ENCODE data around the gene HSPA12A. TPM values are rescaled to one million over a fixed set of nuclear protein-coding genes. Genes with fewer than 3 reads are reported as not detected.

HSPA12A gene
- total RNA-seq, 1 donor = 10.9 TPM

DNA sequence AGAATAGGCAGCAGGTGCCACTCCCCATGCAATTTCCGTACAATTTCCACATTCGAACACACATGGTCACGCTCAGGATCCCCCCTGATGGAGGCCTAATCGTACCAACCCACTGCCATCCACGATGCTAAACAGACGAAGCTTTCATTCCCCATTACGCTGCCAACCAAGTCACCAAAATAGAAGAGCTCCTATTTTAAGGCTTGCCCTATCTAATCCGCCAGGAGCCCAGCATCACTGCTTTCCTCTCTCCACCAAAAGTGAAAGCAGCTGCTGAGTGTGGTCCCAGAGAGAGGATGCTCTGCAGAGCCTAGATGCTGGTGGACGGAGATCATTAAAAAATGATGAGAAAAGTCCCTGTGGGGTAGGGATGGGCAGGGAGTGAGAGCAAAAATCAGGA lies 43.3 kb downstream of the HSPA12A start:
- Histone ChIP-seq H4K20me1 (ENCODE audit: insufficient read depth, low read length) (no peaks in the 10 kb centered on the region), H2AFZ (ENCODE audit: low read length) (no peak overlapping the region), H3K4me1 (ENCODE audit: insufficient read depth, low read length) (no peaks in the 10 kb centered on the region), H3K9me3 (ENCODE audit: low read depth, low read length) (no peaks in the 10 kb centered on the region), H3K27me3 (ENCODE audit: insufficient read depth, low read length) (no peaks in the 10 kb centered on the region), H3K36me3 (ENCODE audit: insufficient read depth, low read length) (peaks cover 10% of the 10 kb centered on the region), H3K79me2 (ENCODE audit: insufficient read depth, low read length) (no peaks in the 10 kb centered on the region), H3K4me2 (ENCODE audit: insufficient read depth, low read length) (no peak overlapping the region), H3K27ac (ENCODE audit: low read depth, low read length) (no peak overlapping the region), H3K4me3 (ENCODE audit: insufficient read depth, low read length) (no peak overlapping the region)
- no peak for DNase-seq (ENCODE audit: insufficient read length, low spot score, missing footprints)
- TF ChIP-seq, protein P1, sequence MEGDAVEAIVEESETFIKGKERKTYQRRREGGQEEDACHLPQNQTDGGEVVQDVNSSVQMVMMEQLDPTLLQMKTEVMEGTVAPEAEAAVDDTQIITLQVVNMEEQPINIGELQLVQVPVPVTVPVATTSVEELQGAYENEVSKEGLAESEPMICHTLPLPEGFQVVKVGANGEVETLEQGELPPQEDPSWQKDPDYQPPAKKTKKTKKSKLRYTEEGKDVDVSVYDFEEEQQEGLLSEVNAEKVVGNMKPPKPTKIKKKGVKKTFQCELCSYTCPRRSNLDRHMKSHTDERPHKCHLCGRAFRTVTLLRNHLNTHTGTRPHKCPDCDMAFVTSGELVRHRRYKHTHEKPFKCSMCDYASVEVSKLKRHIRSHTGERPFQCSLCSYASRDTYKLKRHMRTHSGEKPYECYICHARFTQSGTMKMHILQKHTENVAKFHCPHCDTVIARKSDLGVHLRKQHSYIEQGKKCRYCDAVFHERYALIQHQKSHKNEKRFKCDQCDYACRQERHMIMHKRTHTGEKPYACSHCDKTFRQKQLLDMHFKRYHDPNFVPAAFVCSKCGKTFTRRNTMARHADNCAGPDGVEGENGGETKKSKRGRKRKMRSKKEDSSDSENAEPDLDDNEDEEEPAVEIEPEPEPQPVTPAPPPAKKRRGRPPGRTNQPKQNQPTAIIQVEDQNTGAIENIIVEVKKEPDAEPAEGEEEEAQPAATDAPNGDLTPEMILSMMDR (IDR thresholded peaks at IDR 0.05; ENCODE audit: extremely low read depth, low read depth, low read length) = no peak

DNA sequence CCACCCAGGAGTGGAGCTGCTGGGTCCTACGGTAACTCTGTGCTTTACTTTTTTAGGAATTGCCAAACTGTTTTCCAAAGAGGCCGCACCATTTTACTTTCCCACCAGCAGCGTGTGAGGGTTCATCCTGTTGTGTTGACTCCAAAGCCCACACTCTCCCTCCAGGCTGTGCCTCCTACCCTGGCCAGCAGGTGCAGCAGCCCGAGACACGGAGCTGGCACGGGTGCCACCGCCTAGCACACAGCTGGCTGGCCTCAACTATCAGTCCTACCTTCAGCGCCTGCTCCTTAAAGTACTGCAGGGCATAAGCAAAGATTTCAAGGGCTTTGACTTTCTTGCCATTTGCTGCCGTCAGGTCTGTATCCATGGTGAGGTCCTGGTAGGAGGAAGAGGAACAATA lies 44.0 kb downstream of the HSPA12A start:
- Histone ChIP-seq H3K79me2 (ENCODE audit: insufficient read depth, low read length) (no peaks in the 10 kb centered on the region), H2AFZ (ENCODE audit: low read length) (no peak overlapping the region), H3K4me1 (ENCODE audit: insufficient read depth, low read length) (no peaks in the 10 kb centered on the region), H3K36me3 (ENCODE audit: insufficient read depth, low read length) (peaks cover 12% of the 10 kb centered on the region), H4K20me1 (ENCODE audit: insufficient read depth, low read length) (no peaks in the 10 kb centered on the region), H3K27me3 (ENCODE audit: insufficient read depth, low read length) (no peaks in the 10 kb centered on the region), H3K9me3 (ENCODE audit: low read depth, low read length) (no peaks in the 10 kb centered on the region), H3K4me3 (ENCODE audit: insufficient read depth, low read length) (no peak overlapping the region), H3K27ac (ENCODE audit: low read depth, low read length) (no peak overlapping the region), H3K4me2 (ENCODE audit: insufficient read depth, low read length) (no peak overlapping the region)
- TF ChIP-seq, protein P1 (IDR thresholded peaks at IDR 0.05; ENCODE audit: extremely low read depth, low read depth, low read length) = no peak
- no peak for DNase-seq (ENCODE audit: insufficient read length, low spot score, missing footprints)

DNA sequence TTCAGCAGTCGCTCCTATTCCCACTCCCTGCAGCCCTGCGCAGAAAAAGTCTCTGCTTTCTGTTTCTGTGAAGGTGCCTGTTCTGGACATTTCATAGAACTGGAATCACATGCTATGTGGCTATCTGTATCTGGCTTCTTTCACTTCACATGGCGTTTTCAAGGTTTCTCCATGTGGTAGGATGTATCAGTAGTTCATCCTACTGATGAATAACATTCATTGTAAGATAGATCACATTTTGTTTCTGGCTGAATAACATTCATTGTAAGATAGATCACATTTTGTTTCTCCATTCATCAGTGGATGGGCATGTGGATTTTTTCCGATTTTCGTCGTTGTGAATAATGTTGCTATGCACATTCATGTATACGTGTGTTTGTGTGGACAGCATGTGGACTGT lies 44.5 kb downstream of the HSPA12A start:
- no peak overlapping the region for H2AFZ ChIP-seq (ENCODE audit: low read length)
- no peak overlapping the region for H3K4me3 ChIP-seq (ENCODE audit: insufficient read depth, low read length)
- no peak overlapping the region for H3K27ac ChIP-seq (ENCODE audit: low read depth, low read length)
- no peaks in the 10 kb centered on the region for H3K9me3 ChIP-seq (ENCODE audit: low read depth, low read length)
- no peak overlapping the region for H3K4me2 ChIP-seq (ENCODE audit: insufficient read depth, low read length)
- no peak for DNase-seq (ENCODE audit: insufficient read length, low spot score, missing footprints)
- H4K20me1 ChIP-seq (ENCODE audit: insufficient read depth, low read length) = no peaks in the 10 kb centered on the region
- TF ChIP-seq, protein P1 (IDR thresholded peaks at IDR 0.05; ENCODE audit: extremely low read depth, low read depth, low read length) = no peak
- H3K27me3 ChIP-seq (ENCODE audit: insufficient read depth, low read length) = no peaks in the 10 kb centered on the region
- peaks cover 15% of the 10 kb centered on the region for H3K36me3 ChIP-seq (ENCODE audit: insufficient read depth, low read length)
- H3K79me2 ChIP-seq (ENCODE audit: insufficient read depth, low read length) = no peaks in the 10 kb centered on the region
- H3K4me1 ChIP-seq (ENCODE audit: insufficient read depth, low read length) = no peaks in the 10 kb centered on the region

DNA sequence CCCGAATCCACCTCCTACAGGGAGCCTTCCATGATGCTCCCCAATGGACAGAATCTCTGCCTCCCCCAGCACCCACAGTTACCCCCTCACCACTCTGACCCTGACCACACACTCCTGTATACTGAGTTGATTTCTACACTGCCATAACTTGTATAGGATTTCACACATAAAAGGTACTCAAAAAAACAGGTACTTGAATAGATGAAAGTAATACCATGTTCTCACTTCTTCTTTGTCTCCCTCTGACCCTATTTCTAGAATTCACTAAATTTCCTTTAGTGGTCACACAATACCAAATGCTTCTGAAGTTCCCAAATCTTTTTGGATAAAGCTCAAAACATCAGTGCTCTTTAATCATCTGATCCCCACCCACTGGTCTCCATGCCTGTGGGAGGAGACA lies 45.4 kb downstream of the HSPA12A start:
- H3K27ac ChIP-seq (ENCODE audit: low read depth, low read length) = no peak overlapping the region
- H4K20me1 ChIP-seq (ENCODE audit: insufficient read depth, low read length) = no peaks in the 10 kb centered on the region
- no peaks in the 10 kb centered on the region for H3K79me2 ChIP-seq (ENCODE audit: insufficient read depth, low read length)
- no peak for DNase-seq (ENCODE audit: insufficient read length, low spot score, missing footprints)
- peaks cover 16% of the 10 kb centered on the region for H3K36me3 ChIP-seq (ENCODE audit: insufficient read depth, low read length)
- no peaks in the 10 kb centered on the region for H3K27me3 ChIP-seq (ENCODE audit: insufficient read depth, low read length)
- no peak overlapping the region for H3K4me2 ChIP-seq (ENCODE audit: insufficient read depth, low read length)
- H3K9me3 ChIP-seq (ENCODE audit: low read depth, low read length) = no peaks in the 10 kb centered on the region
- H3K4me3 ChIP-seq (ENCODE audit: insufficient read depth, low read length) = no peak overlapping the region
- H2AFZ ChIP-seq (ENCODE audit: low read length) = no peak overlapping the region
- TF ChIP-seq, protein P1 (IDR thresholded peaks at IDR 0.05; ENCODE audit: extremely low read depth, low read depth, low read length) = no peak
- no peaks in the 10 kb centered on the region for H3K4me1 ChIP-seq (ENCODE audit: insufficient read depth, low read length)

All from osteoblast (primary cell).